Right atrium auricular region (tissue), 2 donors: Measurements from ENCODE around the gene TGFBR2. TPM values are rescaled to one million over a fixed set of nuclear protein-coding genes. Genes with fewer than 3 reads are reported as not detected.
A peak's percentile ranks its signal among the peaks of the same experiment; 100 is the strongest.

ENCODE experiments used
- DNase-seq: peaks from one replicate; pipeline ENCODE4 v3.0.0-alpha.2; 2019; ENCODE audit warnings: low spot score
- H3K27ac ChIP-seq, 2 donors: fragments of 200-600 bp; sonication (generic); 1 replicate in 1 of 2; 2 replicates in 1 of 2; pipeline ENCODE4 v1.5.1; 2016 to 2019
- H3K27me3 ChIP-seq, 2 donors: fragments of 200-600 bp; sonication (generic); one replicate each; pipeline versions ENCODE4 v1.5.1 to v1.6.0; 2017 to 2019
- H3K36me3 ChIP-seq: fragments of 200-600 bp; sonication (generic); one replicate; pipeline ENCODE4 v1.5.1; 2016
- H3K4me1 ChIP-seq, 2 donors: fragments of 200-600 bp; sonication (generic); one replicate each; pipeline versions ENCODE4 v1.5.1 to v1.6.0; 2017 to 2019
- H3K4me3 ChIP-seq, 2 donors: fragments of 200-600 bp; sonication (generic); 1 replicate in 1 of 2; 2 replicates in 1 of 2; pipeline ENCODE4 v1.5.1; 2017 to 2019; ENCODE audit warnings: mild to moderate bottlenecking in 1 of 2, moderate library complexity in 1 of 2
- H3K9me3 ChIP-seq, 2 donors: fragments of 200-600 bp; sonication (generic); one replicate each; pipeline ENCODE4 v1.5.1; 2019
- CTCF ChIP-seq, 2 donors: fragments of 200-600 bp; sonication (generic); IDR thresholded peaks; one replicate each; pipeline ENCODE4 v1.5.1; 2019; ENCODE audit warnings: antibody characterized with exemption in 2 of 2
- total RNA-seq, 2 donors: library from RNA; depleted of rRNA; stranded (reverse); fragments of >200 nt; gene quantifications; one replicate each; pipeline ENCODE4 v1.1.0, GENCODE V29; 2016

The TGFBR2 gene
- total RNA-seq, 2 donors from 2014 or later: 205 to 210 TPM

GRCh38 chr3:30688776-30689641 is 82.6 kb downstream of the TGFBR2 start:
- DNase-seq: no peak
- Histone ChIP-seq H3K27me3 (no peaks in the 10 kb centered on the region), H3K27ac (peak overlapping the region; percentile 69 to 81), H3K4me3 (no peak overlapping the region), H3K9me3 (no peaks in the 10 kb centered on the region), H3K4me1 (peaks cover 0 to 93% of the 10 kb centered on the region in 2 donors), H3K36me3 (peaks cover 71% of the 10 kb centered on the region)
- no peak for TF ChIP-seq CTCF (IDR thresholded peaks at IDR 0.05)

DNA sequence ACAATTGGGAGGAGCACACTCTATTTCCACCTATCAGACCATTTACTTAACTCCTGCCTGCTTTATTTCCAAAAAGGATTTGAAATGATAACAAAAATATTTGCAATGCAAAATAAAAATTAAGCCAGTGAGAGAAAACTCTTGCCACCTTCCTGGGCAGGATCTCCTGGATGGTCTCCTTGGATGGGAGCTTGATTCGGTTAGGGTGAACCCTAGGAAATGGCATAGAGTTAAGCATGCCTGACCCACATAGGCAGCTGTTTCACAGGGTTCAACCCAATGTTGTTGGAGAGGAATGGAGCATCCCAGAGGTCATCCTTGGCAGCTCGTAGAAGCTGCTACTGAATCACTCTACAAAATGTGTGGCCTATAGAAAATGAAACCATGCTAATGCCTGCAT is 83.8 kb downstream of the TGFBR2 start:
- Histone ChIP-seq H3K4me3 (no peak overlapping the region), H3K4me1 (peaks cover 0 to 81% of the 10 kb centered on the region in 2 donors), H3K9me3 (no peaks in the 10 kb centered on the region), H3K36me3 (peaks cover 80% of the 10 kb centered on the region), H3K27me3 (no peaks in the 10 kb centered on the region), H3K27ac (peak overlapping the region; percentile 69 to 81)
- no peak for DNase-seq
- TF ChIP-seq CTCF (IDR thresholded peaks at IDR 0.05): no peak

GRCh38 chr3:30691249-30691880 is 85.0 kb downstream of the TGFBR2 start:
- Histone ChIP-seq H3K4me1 (peaks cover 0 to 79% of the 10 kb centered on the region in 2 donors), H3K36me3 (peaks cover 86% of the 10 kb centered on the region), H3K9me3 (no peaks in the 10 kb centered on the region), H3K4me3 (no peak overlapping the region), H3K27me3 (no peaks in the 10 kb centered on the region), H3K27ac (peak overlapping the region; percentile 61 to 81)
- TF ChIP-seq CTCF (IDR thresholded peaks at IDR 0.05): no peak
- no peak for DNase-seq

- H3K27ac ChIP-seq: peak overlapping the region; percentile 61 to 81
- H3K4me1 ChIP-seq: peaks cover 0 to 83% of the 10 kb centered on the region in 2 donors
- no peak overlapping the region for H3K4me3 ChIP-seq
- peaks cover 88% of the 10 kb centered on the region for H3K36me3 ChIP-seq
- no peak for TF ChIP-seq CTCF (IDR thresholded peaks at IDR 0.05)
- H3K9me3 ChIP-seq: no peaks in the 10 kb centered on the region
- no peak for DNase-seq
- no peaks in the 10 kb centered on the region for H3K27me3 ChIP-seq
These were observed 85.5 kb downstream of the TGFBR2 start for GRCh38 chr3:30691944-30692343.

GRCh38 chr3:30692498-30693130 is 86.2 kb downstream of the TGFBR2 start:
- no peak for TF ChIP-seq CTCF (IDR thresholded peaks at IDR 0.05)
- Histone ChIP-seq H3K4me1 (peaks cover 0 to 79% of the 10 kb centered on the region in 2 donors), H3K27ac (peak overlapping the region; percentile 61 to 81), H3K9me3 (no peaks in the 10 kb centered on the region), H3K27me3 (no peaks in the 10 kb centered on the region), H3K36me3 (peaks cover 83% of the 10 kb centered on the region), H3K4me3 (no peak overlapping the region)
- no peak for DNase-seq
